GM18861 (cell line): ENCODE data around the gene ST3GAL3.

Source experiments
- ATAC-seq: cut with Tn5 transposase; IDR thresholded peaks from one replicate; pipeline ENCODE4 v1.9.1; 2021; ENCODE audit not compliant: unreplicated experiment

The ST3GAL3 gene

GRCh38 chr1:43908858-43909257 lies 201.5 kb downstream of the ST3GAL3 start:
- ATAC-seq = no peak

- no peak for ATAC-seq
These were observed 203.0 kb downstream of the ST3GAL3 start for GRCh38 chr1:43910343-43910742.

GRCh38 chr1:43912607-43913006 lies 205.3 kb downstream of the ST3GAL3 start:
- no peak for ATAC-seq

GRCh38 chr1:43913051-43913501 lies 205.7 kb downstream of the ST3GAL3 start:
- no peak for ATAC-seq

GRCh38 chr1:43913666-43914360 lies 206.5 kb downstream of the ST3GAL3 start:
- no peak for ATAC-seq

- ATAC-seq = no peak
These were observed 207.5 kb downstream of the ST3GAL3 start for GRCh38 chr1:43914576-43915525.

GRCh38 chr1:43919906-43920305 lies 212.6 kb downstream of the ST3GAL3 start:
- no peak for ATAC-seq

- no peak for ATAC-seq
These were observed 213.7 kb downstream of the ST3GAL3 start for GRCh38 chr1:43921022-43921421.

GRCh38 chr1:43924516-43924915 lies 217.2 kb downstream of the ST3GAL3 start:
- ATAC-seq = no peak

- ATAC-seq = no peak
These were observed 218.5 kb downstream of the ST3GAL3 start for GRCh38 chr1:43925846-43926245.

GRCh38 chr1:43930168-43930948 lies 223.0 kb downstream of the ST3GAL3 start:
- no peak for ATAC-seq

GRCh38 chr1:43930949-43931275 lies 223.6 kb downstream of the ST3GAL3 start:
- ATAC-seq = no peak

GRCh38 chr1:43931711-43932660 lies 224.7 kb downstream of the ST3GAL3 start:
- no peak for ATAC-seq

- ATAC-seq = no peak
These were observed 225.6 kb downstream of the ST3GAL3 start for GRCh38 chr1:43932786-43933385.

- no peak for ATAC-seq
These were observed 226.2 kb downstream of the ST3GAL3 start, which contains the start of gene ARTN for GRCh38 chr1:43933386-43934100. ARTN (plus strand) TSS chr1:43933801; CDS start chr1:43935657, 1,856 bp downstream.

- ATAC-seq = no peak
These were observed 227.0 kb downstream of the ST3GAL3 start for GRCh38 chr1:43934101-43934985.

- ATAC-seq = no peak
These were observed 227.6 kb downstream of the ST3GAL3 start for GRCh38 chr1:43934986-43935324.

- ATAC-seq = no peak
These were observed 228.5 kb downstream of the ST3GAL3 start for GRCh38 chr1:43935711-43936427.
